ENCODE results near the gene ITGB3BP. TPM values are rescaled to one million over a fixed set of nuclear protein-coding genes. Genes with fewer than 3 reads are reported as not detected.
"Not testable (repeated sequence)": the region's sequence is repeated elsewhere in the genome, so short reads cannot be mapped to it uniquely, and the experiment has no call there.

The ITGB3BP gene
- total RNA-seq, 1 donor from 2014 or later: 31.5 TPM

DNA sequence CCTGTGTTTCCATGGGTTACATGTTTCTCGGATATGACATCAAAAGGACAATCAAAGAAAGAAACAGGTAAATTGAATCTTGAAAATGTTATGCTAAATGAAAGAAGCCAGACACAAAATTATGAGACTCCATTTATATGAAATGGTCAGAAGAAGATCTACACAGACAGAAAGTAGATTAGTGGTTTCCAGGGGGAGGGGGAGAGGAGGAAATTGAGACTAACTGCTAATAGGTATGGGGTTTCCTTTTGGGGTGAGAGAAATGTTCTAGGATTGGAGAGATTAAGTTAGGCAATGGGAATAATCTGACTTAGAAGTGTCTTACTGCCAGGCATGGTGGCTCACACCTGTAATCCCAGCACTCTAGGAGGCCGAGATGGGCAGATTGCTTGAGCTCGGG is 21.8 kb downstream of the ITGB3BP start:
- DNase-seq: no peak

DNA sequence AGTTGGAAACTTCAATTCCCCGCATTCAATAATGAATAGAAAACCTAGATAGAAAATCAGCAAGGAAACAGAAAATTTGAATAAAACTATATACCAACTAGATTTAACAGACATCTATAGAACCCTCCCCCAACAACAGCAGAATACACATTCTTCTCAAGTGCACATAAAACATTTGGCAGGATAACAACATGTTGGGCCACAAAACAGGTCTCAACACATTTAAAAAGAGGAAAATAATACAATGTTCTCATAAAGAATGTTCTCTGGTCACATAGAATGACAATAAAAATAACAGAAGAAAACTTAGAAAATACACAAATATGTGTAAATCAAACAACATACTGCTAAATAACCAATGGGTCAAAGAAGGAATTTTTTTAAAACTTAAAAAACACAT is 24.9 kb downstream of the ITGB3BP start:
- no peak for DNase-seq

DNA sequence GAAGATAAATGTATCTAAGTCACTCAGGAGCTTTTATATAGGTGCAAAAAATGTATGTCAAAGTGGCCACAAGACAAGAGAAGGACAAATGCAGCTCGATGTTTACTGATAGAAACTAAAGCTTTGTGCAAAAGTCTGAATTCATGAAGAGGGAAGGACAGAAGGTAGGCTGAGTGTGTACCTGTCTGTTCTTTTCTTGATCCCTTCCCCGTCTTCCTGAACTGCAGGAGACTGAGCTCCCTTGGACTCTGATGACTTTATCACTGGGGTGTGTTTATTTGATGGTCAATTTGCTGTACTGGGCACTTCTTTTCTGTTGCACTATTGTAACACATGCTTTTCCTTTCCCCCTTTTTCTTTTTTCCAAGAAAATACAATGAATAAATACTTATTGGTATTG is 25.4 kb downstream of the ITGB3BP start:
- no peak for DNase-seq

DNA sequence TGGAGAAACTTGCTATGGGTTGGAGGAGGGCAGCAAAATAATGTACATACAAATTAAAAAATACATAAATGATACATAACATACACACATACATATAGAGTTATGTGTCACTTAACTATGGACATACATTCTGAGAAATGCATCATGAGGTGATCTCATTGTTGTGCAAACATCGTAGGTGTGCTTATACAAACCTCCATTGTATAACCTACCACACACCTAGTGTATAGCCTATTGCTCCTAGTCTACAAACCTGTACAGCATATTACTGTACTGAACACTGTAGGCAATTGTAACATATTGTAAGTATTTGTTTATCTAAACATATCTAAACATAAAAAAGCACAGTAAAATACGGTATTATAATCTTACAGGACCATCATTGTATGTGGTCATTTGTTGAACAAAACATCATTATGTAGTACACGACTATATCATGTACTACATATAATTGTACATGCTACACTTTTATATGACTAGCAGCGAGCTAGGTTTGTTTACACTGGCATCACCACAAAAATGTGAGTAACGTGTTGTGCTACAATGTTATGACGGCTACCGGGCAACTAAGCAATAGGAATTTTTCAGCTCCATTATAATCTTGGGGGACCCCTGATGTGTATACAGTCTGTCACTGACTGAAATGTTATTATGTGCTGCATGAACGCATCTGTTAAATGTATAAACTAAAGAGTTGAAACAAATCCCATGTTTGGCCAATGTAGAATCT is 35.5 kb downstream of the ITGB3BP start:
- no peak for DNase-seq

DNA sequence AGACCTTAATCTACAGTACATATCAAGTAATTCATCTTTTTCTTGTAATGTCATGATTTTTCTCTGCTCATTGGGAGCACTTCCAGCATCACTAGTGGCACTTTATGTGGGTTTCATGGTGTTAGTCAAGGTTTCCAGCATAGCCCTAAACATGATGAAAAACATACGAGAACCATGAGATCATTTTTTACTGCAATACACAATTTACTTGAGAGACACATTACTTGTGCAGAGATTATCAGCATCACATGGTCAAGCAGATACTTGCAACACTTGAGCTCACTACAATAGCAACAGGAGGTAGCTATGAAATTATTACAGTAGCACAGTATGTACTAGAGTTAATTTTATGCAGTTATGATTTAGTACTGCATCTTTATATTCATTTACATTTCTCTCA is 36.4 kb downstream of the ITGB3BP start:
- DNase-seq: peak; percentile 0

DNA sequence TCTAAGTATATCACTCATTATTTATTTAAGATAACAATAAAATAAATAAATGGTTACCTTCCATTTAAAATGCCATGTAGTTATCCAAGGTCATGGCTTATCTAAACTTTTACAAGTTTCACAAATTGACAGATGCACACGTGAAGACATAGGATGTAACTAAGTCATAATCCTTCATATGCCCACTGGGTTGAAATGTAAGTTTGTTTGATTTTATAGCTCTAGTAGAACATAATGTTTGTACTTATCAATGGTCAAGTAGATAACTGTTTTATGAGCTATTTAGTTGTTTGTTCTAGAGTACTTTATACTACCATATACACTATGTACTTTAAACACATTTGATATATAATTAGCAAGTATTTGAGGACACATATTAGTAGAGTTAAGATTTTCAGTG is 43.0 kb downstream of the ITGB3BP start:
- no peak for DNase-seq

DNA sequence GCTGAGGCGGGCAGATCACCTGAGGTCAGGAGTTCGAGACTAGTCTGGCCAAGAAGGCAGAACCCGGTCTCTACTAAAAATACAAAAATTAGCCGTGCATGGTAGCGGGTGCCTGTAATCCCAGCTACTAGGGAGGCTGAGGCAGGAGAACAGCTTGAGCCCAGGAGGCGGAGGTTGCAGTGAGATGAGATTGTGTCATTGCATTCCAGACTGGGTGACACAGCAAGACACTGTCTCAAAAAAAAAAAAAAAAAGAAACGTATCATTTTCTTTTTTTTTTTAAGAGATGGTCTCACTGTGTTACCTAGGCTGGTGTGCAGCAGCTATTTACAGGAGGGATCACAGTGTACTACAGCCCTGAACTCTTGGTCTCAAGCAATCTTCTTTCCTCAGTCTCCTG is 47.3 kb downstream of the ITGB3BP start:
- no peak for DNase-seq

DNA sequence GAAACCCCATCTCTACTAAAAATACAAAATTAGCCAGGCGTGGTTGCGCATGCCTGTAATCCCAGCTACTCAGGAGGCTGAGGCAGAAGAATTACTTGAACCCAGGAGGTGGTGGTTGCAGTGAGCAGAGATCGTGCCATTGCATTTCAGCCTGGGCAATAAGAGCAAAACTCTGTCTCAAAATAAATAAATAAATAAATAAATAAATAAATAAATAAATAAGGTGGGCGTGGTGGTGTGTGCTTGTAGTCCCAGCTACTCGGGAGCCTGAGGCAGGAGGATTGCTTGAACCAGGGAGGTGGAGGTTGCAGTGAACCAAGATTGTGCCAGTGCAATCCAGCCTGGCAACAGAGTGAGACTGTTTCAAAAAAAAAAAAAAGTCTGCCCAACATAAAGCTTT is 54.3 kb downstream of the ITGB3BP start:
- DNase-seq: not testable (repeated sequence)

DNA sequence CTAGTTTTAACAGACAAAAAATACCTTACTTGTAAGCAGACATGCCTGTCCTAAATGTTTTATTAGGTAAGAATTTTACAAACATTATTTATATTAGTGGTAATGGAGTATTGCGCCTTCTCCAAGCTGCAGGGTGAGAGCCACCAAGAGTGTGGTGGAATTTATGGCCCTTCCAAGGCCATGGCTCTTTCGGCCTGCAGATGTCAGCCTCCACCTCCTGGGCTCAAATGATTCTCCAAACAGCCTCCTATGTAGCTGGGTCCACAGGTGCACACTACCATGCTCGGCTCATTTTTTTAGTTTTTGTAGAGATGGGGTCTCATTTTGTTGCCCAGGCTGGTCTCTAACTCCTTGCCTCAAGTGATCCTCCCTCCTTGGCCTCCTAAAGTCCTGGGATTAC is 56.3 kb downstream of the ITGB3BP start:
- no peak for DNase-seq

DNA sequence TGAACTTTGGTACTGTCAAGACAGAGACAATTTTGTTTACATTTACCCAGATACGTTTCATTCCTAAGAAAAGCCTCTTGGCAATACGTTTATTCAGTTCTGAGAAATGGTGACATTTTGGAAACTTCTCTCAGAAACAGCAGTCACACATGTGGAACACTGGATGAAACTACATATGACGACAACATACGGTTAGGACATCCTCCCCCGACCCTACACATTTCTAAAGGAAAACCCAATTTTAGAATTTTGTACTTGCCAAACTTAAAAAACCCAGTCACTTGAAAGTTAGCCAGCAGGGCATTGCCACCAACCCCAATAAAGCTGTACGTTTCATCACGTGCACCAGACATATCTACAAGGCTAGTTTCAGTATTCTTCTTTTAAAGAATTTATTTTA is 56.8 kb downstream of the ITGB3BP start:
- DNase-seq: no peak

DNA sequence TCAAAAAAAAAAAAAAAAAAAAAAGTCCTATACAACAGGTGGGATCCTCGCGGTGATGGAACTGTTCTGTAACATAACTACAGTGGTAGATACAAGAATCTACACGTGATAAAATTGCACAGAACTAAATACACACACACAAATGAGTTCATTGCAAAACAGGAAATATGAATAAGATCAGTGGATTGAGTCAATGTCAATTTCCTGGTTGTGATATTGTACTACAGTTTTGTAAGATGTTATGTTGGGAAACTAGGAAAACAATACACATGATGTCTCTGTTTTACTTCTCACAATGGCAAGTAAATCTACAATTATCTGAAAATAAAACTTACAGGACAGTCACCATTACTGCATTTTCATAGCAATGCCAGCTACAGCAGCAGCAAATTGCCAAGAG is 59.8 kb downstream of the ITGB3BP start:
- DNase-seq: no peak

DNA sequence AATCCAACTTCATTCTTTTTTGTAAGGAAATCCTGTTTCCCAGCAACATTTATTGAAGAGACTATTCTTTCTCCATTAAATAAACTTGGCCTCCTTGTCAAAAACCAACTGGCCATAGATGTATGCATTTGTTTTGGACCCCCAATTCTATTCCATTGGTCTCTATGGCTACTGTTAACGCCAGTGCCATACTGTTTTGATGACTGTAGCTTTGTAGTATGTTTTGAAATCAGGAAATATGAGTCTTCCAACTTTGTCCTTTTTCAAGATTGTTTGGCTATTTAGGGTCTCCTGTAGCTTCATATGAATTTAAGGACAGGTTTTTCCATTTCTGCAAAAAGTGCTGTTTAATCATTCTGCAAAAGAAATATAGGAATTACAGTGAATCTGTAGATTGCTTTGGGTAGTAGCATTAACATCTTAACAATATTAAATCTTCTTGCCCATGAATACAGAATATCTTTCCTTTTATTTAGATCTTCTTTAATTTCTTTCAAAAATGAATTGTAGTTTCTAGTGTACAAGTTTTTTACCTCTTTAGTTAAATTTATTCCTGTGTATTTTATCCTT is 61.3 kb downstream of the ITGB3BP start:
- no peak for DNase-seq

DNA sequence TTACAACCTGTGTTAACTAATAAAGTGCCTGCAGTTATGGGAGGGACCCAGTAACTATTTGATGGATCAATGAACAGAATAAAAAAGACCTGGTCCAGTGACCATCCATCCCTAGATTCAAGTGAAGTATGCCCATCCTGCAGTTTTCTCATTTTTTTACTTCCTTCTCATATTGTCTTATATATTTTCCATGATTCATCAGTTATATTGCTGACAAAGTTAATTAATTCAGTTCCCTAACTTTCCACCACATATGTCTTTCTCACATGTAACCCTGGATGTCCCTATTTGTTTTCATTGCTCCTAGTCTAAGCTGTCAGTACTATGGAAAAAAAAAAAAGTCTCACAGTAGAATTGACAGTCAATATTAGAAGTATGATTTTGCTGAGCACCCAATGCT is 64.3 kb downstream of the ITGB3BP start:
- peak; percentile 19 for DNase-seq

DNA sequence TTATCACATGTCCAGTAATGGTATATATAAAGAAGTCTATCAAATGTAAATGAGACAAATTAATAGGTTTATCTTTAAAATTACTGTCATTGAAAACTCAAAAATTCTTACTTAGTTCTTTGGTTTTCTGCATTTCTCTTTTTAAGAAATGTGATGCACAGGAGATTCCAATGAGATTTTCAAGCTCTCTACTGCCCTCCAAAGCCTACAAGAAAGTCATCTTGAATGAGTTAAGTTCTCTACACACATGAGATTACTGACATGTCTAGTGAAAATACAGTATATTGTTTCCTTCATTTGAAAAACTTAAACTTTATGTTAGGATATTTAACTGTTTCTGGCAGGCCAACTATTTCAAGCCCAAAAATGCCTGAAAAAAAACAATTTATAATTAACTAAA is 68.8 kb downstream of the ITGB3BP start:
- DNase-seq: peak; percentile 18

DNA sequence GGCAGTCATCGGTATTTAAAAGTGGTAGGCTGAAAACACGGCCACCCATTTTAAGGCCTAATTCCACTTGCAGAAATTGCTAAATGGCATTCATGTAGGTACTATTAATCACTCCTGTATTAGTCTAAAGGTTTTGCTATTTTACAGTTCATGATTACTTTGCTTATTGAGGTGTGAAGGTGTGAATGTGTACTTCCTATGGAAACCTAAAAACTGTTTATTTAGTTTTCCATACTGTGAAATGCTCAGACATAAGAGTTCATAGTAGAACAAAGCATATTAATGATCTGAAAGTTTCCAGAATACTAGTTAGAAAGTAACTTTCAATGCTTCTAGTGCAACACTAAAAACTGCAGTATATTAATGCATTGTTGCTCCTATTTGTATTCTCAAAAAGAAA is 69.8 kb downstream of the ITGB3BP start:
- no peak for DNase-seq

DNA sequence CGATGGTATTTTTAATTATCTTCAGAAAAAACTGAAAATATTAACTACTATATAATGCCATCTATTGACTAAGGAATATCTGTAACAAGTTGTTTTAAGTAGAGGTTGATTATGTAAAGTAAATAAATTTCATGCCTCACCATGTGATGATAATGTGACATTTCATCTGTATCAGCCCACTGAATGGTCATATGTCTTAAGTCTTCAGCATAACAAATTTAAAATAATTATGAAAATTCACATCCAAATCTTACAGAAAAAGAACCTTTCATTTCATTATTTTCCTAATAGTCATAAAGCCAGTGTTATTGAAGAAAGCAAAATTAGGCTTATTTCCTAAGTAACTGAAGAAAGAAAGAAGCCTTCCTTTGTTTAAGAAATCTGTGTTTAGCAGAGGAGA is 72.6 kb downstream of the ITGB3BP start:
- no peak for DNase-seq

DNA sequence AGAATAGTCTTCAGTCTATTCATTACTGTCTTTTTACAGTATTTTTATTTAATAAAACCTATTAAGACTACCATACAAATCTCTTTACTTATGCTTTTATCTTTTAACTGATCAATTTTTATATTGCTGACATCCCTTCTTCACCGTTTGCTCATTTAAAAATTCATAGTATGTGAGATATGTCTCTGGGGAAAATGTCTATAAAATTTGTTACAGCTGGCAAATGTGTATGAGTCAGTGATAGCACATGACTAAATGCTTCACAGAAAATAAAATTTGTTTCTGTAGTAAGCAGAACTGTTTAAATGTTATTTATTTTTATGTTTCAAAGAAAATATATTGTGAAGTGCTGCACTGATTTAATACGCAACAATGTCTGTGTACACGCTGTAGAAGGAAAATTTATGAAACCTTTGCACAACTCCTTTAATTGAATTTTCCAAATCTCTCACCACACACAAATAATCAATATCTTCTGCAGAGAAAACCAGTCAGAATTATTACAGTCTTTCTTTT is 74.2 kb downstream of the ITGB3BP start:
- no peak for DNase-seq

DNA sequence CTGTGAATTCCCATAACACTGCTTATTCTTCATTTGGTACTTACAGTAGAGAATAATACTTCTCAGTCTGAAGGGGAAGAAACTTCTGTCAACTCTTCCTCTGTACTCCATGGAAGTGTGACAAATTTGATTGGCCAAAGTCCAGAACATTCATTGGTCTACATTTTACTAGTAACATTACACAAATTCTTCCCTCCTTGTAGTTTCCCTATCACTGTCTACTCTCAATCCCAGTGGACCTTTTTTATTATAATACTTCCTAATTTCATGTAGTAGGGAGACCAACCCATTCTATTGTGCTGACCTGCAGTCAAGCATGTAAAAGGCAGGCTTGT is 80.9 kb downstream of the ITGB3BP start:
- DNase-seq: no peak

DNA sequence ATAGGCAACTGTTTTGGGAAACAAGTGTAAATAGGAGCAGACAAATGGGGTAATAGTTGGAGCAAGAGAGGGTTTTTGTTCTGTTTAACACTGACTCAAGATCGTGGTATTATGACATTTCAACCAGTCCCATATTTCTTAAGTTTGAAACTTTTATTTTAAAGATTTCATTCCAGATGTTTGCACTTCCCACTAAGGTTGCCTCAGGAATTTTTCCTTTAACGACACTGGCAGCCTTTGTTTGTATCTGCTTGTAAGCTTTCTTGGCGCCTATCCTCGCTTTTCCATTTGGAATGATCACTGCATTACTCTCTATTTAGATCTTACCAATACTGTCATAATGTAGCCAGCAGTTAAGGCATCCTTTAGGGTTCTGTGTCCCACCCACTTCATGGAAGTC is 87.9 kb downstream of the ITGB3BP start:
- peak; percentile 83 for DNase-seq

DNA sequence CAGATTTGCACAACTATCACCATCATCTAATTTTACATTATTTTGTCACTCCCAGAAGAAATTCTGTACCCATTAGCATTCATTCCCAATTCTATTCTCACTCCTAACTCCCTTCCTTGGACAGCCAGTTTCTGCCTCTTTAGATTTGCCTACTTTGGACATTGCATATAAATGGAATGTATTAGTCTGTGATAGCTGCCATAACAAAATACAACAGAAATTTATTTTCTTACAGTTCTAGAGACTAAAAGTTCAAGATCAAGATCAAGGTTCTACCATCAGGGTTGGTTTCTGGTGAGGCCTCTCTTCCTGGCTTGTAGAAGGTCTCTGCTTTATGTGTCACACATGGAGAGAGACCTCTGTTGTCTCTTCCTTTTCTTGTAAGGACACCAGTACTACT is 93.7 kb downstream of the ITGB3BP start:
- DNase-seq: no peak

DNA sequence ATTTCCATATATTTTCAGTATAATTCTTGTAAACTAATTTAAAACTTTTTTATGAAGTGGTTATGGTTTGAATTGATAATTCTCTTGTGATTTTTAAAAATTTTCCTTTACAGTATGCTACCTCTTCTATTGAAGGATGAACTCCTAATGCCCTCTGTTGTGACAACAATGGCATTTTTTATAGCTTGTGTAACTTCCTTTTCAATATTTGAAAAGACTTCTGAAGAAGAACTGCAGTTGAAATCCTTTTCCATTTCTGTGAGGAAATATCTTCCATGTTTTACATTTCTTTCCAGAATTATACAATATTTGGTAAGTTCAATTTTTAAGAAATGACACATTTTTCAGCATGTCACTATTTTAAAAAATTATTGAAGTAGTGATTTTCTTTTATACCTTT is 94.2 kb downstream of the ITGB3BP start:
- no peak for DNase-seq

DNA sequence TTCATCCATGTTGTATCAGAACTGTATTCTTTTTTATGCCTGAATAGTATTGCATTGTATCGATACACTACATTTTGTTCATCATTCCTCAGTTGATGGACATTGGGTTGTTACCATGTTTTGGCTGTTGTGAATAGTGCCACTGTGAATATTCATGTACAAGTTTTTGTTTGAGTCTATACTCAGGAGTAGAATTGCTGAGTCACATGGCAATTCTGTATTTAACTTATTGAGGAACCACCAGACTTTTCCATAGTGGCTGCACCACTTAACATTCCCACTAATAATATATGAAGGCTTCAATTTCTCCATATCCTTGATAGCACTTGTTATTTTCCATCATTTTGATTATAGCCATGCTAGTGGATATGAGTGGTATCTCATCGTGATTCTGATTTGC is 99.4 kb downstream of the ITGB3BP start:
- DNase-seq: no peak

DNA sequence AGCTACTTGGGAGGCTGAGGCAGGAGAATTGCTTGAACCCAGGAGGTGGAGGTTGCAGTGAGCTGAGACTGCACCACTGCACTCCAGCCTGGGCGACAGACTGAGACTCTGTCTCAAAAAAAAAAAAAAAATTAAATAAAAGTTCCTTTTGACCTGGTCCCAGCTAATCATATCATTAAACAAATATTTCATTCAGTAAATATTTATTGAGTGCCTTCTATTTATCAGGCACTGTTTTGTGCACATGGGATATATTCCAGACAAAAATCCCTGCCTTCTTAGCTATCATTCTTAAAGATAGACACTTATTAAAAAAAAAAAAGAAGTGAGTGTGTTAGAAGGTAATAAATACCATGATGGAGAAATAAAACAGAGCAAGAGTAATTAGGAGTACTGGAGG is 102.3 kb downstream of the ITGB3BP start:
- DNase-seq: not testable (repeated sequence)

DNA sequence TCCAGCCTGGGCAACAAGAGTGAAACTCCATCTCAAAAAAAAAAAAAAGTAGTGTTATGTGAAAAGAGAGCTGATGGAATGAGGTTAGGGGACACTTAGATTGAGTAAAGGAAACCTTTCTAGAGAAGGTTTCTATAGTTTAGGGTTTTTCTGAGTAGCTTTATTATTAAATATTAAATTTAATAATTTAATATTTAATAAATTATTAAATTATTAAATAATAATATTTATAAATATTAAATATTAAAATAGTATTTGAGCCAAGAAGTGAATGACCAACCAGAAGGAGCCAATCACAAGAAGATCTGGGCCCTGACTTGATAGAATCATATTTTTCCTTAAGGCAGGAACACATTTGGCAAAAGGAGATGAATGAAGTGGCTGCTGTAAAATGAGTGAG is 104.9 kb downstream of the ITGB3BP start:
- no peak for DNase-seq

Measured in skin of body (tissue), 2 donors.